PC-9 (cell line): ENCODE results near the gene MICAL3.

Source experiments
- CTCF ChIP-seq: fragments of 200-600 bp; sonication (generic); conservative IDR thresholded peaks from 2 replicates; pipeline ENCODE4 v1.6.1; 2017; ENCODE audit warnings: mixed run types, antibody characterized with exemption, mild to moderate bottlenecking, moderate library complexity
- EZH2 ChIP-seq: fragments of 200-600 bp; sonication (generic); IDR thresholded peaks from 2 replicates; pipeline ENCODE4 v1.8.0; 2017; ENCODE audit warnings: antibody characterized with exemption, low read depth

GRCh38 chr22:17945888-17946648 is 78.3 kb downstream of the MICAL3 start:
- TF ChIP-seq EZH2 (no peak), CTCF (no peak)
